ENCODE results near the gene SHMT2.

Gene SHMT2

DNA sequence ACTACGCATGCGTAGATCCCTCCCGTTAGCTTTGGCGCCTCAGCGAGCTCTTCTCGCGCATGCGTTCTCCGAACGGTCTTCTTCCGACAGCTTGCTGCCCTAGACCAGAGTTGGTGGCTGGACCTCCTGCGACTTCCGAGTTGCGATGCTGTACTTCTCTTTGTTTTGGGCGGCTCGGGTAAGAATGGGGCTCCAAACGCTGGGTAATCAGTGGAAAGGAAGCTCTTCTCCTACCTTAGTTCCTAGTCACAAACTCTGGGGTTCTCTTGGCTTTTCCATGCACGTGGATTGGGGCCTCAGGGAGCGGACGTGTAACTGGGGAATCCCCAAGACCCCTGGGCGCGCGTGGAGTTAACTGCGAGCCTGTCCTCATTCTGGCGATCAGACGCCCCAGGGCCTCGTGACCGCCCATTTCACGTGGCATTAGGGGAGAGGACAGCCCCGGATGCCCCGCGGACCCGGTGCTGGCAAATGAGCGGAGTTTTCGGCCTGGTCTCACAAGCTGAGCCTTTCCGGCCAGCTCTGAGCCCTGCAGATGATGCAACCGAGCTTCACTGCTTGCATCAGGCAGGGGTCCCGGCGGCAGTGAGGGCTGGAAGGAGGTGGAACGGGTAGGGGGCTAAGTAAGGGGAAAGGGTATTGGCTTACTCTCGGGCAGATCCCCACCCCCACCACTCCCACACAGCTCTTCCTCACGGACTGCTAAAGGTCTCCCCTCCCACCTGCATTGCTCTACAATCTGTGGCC, at the start of gene SHMT2:
TSS of gene SHMT2 (plus strand) at position 78 of the 747 bp plus-strand sequence. CDS start at position 146, 68 bp downstream.
- DNase-seq, result peak; percentile 95

DNA sequence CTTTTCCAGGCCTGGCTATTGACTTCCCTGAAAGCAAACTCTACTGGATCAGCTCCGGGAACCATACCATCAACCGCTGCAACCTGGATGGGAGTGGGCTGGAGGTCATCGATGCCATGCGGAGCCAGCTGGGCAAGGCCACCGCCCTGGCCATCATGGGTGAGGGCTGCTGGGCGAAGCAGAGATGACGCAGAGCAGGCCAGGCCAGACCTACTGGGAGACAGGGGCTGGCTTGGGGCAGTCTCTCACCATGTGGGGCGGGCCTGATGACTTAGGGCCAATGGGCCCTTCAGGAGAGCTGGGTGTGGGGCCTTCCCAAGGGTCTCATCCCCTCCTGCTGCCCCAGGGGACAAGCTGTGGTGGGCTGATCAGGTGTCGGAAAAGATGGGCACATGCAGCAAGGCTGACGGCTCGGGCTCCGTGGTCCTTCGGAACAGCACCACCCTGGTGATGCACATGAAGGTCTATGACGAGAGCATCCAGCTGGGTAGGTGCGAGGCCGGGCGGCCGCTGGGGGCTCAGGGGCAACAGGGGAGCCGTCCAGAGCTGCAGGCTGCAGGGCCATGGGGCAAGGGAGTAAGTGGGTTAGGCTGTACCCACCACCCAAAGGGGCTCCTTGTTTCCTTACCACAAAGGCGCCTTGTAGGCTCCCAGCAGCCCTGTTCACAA, 49.1 kb upstream of the SHMT2 start:
- DNase-seq, result no peak

DNA sequence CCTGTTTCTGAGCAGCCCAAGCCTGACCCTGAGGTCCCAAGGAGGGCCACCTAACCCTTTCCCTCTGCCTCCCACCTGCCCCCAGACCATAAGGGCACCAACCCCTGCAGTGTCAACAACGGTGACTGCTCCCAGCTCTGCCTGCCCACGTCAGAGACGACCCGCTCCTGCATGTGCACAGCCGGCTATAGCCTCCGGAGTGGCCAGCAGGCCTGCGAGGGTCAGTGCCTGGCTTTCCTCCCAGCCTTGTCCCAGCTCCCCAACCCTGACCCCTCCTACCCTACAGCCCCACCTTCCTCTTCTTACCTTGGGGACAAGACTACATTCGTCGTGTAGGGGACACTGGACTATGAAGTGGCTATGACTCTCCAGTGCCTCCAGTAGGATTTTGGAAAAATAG, 48.4 kb upstream of the SHMT2 start:
- DNase-seq, result no peak

DNA sequence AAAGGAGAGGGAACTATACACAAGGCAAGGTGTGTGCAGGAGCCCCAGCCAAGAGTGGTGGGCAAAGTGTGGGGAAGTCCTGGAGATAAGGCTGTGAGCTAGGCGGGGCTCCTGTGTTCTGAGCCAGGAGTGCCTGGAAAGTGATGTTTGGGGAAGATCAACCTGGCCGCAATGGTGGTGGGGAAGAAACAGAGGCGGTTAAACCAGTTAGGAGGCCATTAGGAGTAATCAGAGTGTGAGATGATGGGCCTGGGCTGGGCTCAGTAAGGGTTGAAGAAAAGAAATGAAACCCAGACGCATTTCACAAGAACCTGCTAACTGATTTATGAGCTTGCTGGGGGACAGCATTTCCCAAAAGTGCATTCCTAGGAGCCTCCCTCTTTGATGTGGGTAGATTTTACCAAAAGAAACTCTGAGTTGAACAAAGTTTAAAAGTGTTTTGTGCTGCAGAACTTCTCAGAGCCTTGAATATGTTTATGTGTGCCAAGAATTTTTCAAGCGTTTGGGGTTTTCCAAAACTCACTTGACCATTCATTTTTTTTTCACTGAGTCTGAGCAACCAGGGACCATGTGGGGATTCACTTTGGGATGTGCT, 47.9 kb upstream of the SHMT2 start:
- no peak for DNase-seq

DNA sequence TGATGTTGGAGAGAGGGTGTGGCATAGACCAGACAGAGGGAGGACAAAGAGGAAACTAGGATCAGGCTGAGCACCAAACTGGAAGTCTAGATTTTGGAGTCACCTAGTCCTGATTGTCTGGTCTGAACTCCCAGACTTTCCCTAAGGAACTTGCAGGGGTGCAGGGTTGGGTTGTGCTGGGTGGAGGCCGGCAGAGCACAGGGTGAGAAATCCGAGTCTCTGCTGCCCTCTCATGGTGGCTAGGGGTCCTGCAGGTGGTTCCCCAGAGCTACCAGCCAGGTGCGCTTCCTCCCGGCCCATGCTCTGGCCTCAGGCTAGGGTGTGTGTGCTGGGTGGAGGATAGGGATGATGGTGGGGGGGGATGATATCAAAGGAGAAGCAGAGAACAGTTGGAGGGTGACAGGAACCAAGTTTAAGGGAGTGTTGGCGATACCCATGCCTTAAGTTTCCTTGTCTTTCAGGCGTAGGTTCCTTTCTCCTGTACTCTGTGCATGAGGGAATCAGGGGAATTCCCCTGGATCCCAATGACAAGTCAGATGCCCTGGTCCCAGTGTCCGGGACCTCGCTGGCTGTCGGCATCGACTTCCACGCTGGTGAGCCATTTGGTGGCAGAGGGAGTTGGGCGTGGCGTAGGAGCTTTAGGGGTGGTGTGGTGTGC, 46.5 kb upstream of the SHMT2 start:
- DNase-seq, result peak; percentile 80

DNA sequence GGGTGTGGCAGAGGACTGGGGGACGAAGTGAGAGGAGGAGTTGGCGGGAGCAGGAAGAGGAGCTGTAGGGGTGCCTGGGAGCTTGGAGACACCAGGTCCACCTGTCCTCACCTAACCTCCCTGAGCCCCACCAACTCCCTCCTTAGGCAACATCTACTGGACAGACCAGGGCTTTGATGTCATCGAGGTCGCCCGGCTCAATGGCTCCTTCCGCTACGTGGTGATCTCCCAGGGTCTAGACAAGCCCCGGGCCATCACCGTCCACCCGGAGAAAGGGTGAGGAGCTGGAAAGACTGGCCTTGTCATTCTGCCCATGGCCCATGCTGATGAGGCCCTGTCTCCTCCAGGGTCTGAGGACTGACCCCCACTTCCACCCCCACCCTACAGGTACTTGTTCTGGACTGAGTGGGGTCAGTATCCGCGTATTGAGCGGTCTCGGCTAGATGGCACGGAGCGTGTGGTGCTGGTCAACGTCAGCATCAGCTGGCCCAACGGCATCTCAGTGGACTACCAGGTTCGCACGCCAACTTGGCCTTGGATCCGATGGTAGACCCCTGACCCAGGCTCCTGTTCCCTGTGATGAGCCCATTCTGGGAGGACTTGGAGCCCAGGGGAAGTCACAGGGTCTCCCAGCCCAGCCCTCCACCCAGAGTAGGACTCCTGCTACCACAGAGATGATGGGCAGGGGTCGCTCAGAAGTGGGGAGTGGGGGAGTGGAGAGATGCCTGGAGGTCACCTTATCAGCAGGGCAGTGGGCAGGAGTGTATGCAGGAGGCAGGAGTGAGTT, 45.4 kb upstream of the SHMT2 start:
- no peak for DNase-seq

DNA sequence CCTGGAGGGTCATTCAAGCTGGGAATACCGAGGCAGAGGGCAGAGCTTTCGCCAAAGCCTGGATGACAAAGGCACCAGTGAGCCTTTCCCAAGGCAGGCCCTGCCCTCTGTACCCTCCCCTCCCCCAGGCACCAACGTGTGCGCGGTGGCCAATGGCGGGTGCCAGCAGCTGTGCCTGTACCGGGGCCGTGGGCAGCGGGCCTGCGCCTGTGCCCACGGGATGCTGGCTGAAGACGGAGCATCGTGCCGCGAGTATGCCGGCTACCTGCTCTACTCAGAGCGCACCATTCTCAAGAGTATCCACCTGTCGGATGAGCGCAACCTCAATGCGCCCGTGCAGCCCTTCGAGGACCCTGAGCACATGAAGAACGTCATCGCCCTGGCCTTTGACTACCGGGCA, 44.1 kb upstream of the SHMT2 start:
- no peak for DNase-seq

DNA sequence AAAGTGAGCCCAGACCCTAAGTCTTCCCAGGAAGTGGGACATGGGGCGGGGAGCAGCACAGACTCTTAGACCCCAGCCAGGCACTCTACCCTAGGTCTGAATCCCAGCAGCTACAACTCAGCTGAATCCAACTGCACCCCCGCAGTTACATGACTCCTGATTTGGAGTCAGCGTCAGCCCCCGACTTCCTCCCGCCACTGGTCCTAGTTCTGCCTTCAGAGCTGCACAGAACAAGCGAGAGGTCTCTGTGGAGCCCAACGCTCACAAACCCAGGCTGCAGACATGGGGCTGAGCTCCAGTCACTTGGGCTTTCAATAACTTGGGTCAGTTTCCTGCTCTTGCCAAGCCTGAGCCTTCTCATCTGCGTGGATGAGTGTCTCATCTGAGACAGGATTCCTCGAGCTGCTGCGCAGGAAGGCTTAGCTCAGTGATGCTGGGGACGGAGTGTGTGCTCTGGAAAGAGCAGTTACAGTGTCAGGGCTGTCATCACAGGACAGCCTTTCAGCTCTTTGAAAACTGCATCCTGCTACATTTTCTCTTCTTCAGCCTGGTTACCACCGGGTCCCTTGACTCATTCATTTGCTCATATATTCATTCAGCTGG, 43.5 kb upstream of the SHMT2 start:
- DNase-seq, result no peak

DNA sequence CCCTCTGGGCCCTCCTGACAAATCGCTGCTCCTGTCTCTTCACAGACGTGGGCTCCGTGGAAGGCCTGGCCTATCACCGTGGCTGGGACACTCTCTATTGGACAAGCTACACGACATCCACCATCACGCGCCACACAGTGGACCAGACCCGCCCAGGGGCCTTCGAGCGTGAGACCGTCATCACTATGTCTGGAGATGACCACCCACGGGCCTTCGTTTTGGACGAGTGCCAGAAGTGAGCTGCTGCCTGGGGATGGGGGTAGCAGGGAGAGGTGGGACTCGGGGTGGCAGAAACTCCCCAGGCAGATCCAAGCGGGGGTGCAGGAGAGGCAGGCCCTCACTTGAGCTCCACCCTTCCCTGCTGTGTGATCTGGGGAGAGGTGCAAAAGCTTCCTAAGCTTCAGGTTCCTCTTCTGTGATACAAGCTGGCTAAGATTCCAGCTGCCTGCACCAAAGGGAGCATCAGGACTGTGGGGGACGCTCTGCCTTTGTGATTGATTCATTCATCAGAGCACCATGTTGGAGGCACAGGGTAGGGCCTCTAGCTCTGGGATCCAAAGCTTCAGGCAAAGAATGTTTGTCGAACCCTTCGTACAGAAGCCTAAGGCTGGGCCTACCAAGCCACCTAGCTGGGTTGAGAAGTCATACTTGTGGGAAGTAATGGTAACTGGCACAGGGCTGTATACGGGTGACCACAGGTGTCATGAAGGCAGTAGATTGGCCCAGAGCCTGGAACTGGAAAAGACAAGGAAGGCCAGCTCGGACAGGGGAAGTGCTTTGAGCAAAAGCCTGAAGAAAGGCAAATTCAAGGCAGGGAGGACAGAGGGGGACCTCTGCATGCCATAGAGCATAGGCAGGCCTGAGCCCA, 42.1 kb upstream of the SHMT2 start:
- DNase-seq, result no peak

DNA sequence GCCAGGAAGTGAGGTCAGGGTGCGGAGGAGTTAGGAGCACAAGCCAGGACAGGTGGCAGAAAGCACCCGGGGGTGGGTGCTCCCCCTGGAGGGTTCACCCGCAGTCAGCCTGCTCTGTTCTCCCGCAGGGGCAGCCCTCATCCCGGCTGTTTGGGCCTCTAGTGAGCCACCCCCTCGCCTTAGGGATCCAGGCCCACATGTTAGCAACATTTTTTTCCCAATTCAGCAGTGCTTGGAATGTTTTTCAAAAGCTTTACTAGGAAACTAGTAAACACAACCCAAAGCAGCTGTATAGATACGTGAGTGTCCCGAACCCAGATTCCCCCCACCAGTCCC, 41.5 kb upstream of the SHMT2 start:
- DNase-seq, result no peak

DNA sequence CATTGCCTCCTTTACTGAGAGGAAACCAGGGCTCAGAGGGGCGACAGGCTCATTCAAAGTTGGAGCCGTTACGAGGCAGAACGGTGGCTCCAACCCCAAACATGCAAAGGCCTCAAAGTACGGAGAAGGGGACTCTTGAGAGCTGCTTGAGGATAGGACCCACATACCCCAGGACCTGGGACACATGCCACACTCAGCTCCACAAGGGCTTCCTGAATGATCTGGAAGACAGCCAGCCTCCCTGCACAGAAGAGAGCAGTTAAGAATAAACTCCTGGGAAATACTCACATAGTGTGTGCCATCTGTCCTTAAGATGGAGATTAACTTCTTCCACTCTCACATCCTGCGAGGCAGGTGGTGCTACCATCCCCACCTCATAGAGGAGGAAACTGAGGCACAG, 39.5 kb upstream of the SHMT2 start:
- DNase-seq, result no peak

DNA sequence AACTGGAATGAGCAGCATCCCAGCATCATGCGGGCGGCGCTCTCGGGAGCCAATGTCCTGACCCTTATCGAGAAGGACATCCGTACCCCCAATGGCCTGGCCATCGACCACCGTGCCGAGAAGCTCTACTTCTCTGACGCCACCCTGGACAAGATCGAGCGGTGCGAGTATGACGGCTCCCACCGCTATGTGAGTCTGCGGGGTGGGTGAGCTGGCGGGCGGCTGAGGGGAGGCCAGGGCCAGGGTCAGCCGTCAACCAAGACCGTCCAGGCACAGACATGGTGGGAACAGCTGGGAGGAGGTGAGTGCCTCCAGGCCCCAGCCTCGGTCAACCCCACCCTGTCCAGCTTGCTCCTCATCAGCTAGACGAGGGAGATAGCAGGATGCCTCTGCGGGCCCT, 38.7 kb upstream of the SHMT2 start:
- no peak for DNase-seq

DNA sequence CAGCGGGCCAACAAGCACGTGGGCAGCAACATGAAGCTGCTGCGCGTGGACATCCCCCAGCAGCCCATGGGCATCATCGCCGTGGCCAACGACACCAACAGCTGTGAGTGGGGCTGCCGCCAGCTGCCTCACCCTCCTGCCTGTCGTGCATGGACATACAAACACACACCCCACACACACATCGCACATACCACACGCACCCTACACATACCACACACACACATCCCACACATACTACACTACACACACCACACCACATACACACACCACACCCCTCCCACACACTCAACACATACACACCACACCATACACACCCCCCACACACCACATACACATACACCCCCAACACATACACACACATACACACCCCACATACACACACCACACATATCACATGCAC, 38.1 kb upstream of the SHMT2 start:
- no peak for DNase-seq

DNA sequence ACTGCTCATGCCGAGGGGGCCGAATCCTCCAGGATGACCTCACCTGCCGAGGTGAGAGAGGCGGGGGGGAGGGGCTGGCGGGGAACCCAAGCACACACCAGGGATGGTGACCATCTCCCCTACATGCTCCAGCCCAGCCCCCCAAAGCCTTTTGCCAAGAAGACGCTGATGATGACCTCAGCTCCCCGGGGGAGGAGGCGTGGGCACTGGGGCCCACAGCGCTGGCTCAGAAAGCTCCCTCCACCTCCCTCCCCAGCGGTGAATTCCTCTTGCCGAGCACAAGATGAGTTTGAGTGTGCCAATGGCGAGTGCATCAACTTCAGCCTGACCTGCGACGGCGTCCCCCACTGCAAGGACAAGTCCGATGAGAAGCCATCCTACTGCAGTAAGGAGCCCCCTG, 36.6 kb upstream of the SHMT2 start:
- no peak for DNase-seq

DNA sequence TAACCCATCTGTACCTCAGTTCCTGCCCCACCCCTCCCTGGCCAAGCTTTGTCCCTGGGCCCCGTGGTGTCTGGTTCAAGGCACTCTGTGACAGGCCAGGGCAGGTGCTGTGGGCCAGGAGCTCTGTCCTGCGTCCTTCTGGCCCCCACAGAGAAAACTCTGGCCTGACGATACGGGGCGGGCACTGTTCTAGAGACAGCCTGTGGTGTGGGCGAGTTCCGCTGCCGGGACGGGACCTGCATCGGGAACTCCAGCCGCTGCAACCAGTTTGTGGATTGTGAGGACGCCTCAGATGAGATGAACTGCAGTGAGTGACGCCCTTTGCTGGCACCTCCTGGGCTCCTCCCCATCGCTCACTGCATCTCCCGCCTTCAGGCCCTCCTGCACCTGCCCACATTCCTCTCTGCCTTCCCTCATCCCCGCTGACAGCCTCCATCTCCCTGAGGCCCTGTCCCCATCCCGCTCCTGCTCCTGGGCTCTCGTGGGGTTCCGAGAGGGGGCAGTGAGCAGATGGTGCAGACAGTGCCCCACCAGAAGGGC, 35.7 kb upstream of the SHMT2 start:
- DNase-seq, result no peak

DNA sequence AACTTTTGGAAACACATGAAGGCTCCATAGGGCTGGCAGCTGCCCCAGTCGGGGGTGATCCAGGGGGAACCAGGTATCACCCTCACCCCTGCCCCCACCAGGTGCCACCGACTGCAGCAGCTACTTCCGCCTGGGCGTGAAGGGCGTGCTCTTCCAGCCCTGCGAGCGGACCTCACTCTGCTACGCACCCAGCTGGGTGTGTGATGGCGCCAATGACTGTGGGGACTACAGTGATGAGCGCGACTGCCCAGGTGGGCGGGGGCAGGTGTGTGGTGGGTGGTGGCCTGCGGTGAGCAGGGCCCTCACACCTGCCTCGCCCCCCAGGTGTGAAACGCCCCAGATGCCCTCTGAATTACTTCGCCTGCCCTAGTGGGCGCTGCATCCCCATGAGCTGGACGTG, 35.3 kb upstream of the SHMT2 start:
- DNase-seq, result no peak

DNA sequence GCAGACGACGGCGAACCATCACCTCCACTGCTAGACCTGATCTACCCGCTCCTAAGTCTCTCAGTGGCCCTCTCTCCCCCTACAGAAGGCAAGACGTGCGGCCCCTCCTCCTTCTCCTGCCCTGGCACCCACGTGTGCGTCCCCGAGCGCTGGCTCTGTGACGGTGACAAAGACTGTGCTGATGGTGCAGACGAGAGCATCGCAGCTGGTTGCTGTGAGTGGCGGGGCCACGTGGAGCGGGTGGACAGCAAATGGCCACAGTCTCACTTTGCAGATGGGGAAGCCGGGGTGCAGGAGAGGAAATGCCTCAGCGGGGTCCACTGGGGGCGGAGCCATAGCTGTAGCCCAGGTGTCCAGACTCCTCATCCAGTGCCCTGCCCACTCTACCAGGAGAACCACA, 34.3 kb upstream of the SHMT2 start:
- no peak for DNase-seq

DNA sequence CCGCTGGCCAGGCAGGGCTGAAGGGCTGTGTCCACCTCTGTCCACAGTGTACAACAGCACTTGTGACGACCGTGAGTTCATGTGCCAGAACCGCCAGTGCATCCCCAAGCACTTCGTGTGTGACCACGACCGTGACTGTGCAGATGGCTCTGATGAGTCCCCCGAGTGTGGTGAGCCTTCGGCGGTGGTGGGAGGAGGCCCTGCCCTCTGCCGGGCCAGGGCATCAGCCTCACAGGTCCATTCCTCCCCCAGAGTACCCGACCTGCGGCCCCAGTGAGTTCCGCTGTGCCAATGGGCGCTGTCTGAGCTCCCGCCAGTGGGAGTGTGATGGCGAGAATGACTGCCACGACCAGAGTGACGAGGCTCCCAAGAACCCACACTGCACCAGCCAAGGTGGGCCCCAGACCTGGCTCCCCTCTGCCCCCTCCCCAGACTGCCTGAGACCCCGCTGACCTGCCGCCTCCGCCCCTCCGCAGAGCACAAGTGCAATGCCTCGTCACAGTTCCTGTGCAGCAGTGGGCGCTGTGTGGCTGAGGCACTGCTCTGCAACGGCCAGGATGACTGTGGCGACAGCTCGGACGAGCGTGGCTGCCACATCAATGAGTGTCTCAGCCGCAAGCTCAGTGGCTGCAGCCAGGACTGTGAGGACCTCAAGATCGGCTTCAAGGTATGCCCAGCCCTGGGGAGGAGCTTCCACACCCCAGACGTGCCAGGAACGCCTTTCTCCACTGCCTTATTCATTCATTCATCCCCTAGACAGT, 33.7 kb upstream of the SHMT2 start:
- DNase-seq, result no peak

DNA sequence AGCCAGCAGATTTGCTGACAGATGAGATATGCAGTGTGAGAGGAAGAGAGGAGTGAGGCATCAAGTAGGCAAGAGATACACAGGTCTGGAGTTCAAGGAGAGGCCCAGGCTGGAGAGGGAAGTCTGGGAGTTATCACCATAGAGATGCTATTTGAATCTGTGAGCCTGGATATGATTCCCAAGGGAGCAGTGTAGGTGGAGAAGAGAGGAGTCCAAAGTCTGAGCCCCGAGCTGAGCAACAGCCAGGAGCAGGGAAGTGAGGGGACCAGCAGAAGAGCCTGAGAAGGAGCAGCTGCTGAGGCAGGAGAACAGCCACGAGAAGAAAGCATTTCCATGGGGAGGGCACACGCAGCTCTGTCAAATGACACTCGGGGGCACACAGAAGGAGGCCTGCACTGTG, 33.1 kb upstream of the SHMT2 start:
- DNase-seq, result no peak

DNA sequence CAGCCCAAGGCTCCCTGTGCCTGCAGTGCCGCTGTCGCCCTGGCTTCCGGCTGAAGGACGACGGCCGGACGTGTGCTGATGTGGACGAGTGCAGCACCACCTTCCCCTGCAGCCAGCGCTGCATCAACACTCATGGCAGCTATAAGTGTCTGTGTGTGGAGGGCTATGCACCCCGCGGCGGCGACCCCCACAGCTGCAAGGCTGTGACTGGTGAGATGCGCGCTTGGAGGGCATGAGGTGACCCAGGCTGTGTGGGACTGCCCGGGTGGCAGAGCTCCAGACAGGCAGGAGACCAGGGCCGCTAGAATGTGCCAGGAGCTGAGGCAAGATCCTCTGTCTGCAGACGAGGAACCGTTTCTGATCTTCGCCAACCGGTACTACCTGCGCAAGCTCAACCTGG, 32.6 kb upstream of the SHMT2 start:
- DNase-seq, result no peak

DNA sequence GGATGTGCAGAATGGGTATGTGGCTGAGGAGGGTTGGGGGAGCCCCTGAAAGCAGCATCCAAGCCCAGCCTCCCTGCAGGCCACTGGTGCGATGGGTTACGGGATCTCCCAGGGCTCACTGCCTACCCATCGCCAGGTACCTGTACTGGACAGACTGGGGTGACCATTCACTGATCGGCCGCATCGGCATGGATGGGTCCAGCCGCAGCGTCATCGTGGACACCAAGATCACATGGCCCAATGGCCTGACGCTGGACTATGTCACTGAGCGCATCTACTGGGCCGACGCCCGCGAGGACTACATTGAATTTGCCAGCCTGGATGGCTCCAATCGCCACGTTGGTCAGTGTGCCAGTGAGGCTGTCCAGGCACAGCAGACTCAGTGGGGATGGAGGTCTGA, 31.2 kb upstream of the SHMT2 start:
- DNase-seq, result no peak

Measured in CD4-positive, alpha-beta T cell treated with Interleukin-10 for 1 hour (primary cell).